CD4-positive, alpha-beta T cell treated with Interleukin-4 for 4 hours (primary cell): ENCODE data around the gene MPHOSPH6.
"Not testable (repeated sequence)": the region's sequence is repeated elsewhere in the genome, so short reads cannot be mapped to it uniquely, and the experiment has no call there.

Experiments used
- DNase-seq: peaks from one replicate; pipeline ENCODE4 v3.0.0-alpha.2; 2020

MPHOSPH6 gene

GRCh38 chr16:82113741-82114140 is 56.3 kb downstream of the MPHOSPH6 start:
- no peak for DNase-seq

DNA sequence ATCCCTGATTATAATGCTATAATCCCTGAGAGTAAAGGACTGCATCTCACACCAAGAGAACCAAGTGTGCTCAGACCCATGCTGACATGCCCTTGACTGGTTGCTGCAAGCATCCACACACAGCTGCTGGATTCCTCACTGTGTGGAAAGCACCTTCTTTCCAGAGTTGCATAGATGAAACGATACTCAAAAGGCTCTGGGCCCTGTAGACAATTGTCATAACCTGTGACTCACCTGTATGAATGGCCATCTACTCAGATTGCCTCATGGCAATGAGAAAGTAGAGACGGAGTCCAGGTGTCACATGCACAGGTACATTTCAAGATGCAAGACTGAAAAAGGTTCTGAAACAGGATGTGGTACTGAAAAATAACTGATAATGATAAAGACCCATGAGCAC is 58.1 kb downstream of the MPHOSPH6 start:
- no peak for DNase-seq

DNA sequence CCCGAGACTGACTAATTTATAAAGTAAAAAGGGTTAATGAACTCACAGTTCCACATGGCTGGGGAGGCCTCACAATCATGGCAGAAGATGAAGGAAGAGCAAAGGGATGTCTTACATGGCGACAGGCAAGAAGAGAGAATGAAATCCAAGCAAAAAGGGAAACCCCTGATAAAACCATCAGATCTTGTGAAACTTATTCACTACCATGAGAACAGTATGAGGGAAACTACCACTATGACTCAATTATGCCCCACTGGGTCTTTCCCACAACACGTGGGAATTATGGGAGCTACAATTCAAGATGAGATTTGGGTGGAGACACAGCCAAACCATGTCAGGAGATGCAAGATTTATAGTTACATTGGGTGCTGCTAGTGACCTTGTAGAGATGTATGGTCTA is 60.8 kb downstream of the MPHOSPH6 start:
- not testable (repeated sequence) for DNase-seq

GRCh38 chr16:82108774-82109173 is 61.2 kb downstream of the MPHOSPH6 start:
- no peak for DNase-seq

- DNase-seq, result no peak
Measured at GRCh38 chr16:82108100-82108499, 61.9 kb downstream of the MPHOSPH6 start.

- DNase-seq, result no peak
Measured at GRCh38 chr16:82105107-82105506, 64.9 kb downstream of the MPHOSPH6 start.
